BLaER1 treated with 17β-estradiol and CSF1 and Interleukin-3, amounts not matched to agents 10 nM and 100 nM (cell line): ENCODE measurements around the gene ITGAX.

Experiments
- H3K27ac ChIP-seq, 11 experiments: shearing (Covaris generic); formaldehyde crosslinking; 2 replicates each; pipeline ENCODE4 v1.8.1; 2022
- H3K27me3 ChIP-seq, 11 experiments: shearing (Covaris generic); formaldehyde crosslinking; 2 replicates each; pipeline ENCODE4 v1.8.1; 2022
- H3K36me3 ChIP-seq, 11 experiments: shearing (Covaris generic); formaldehyde crosslinking; 2 replicates each; pipeline ENCODE4 v1.8.1; 2022
- H3K4me1 ChIP-seq, 10 experiments: shearing (Covaris generic); formaldehyde crosslinking; 2 replicates each; pipeline ENCODE4 v1.8.1; 2022
- H3K4me2 ChIP-seq, 11 experiments: shearing (Covaris generic); formaldehyde crosslinking; 2 replicates each; pipeline ENCODE4 v1.8.1; 2022
- H3K4me3 ChIP-seq, 10 experiments: shearing (Covaris generic); formaldehyde crosslinking; 2 replicates each; pipeline ENCODE4 v1.8.1; 2022
- H3K9ac ChIP-seq, 11 experiments: shearing (Covaris generic); formaldehyde crosslinking; 2 replicates each; pipeline ENCODE4 v1.8.1; 2022
- H3K9me3 ChIP-seq, 11 experiments: shearing (Covaris generic); formaldehyde crosslinking; replicated peaks in 1 of 11; 2 replicates each; pipeline ENCODE4 v1.8.1; 2022
- H4K20me1 ChIP-seq, 11 experiments: shearing (Covaris generic); formaldehyde crosslinking; 2 replicates each; pipeline ENCODE4 v1.8.1; 2022
- Cebpa-rat ChIP-seq, 11 experiments: shearing (Covaris generic); IDR thresholded peaks; 2 replicates each; pipeline ENCODE4 v1.8.1; 2022

Gene ITGAX

GRCh38 chr16:31351246-31351941, 3.6 kb upstream of the ITGAX start:
- Histone ChIP-seq H3K4me3 (peak overlapping the region in 1 of 10 experiments; percentile 24; a peak in 1 of 20 replicates), H3K27ac (peak overlapping the region; percentile 62 to 97 (median 90); a peak in 21 of 22 replicates), H3K4me2 (peak overlapping the region; percentile 46 to 93 (median 74)), H3K27me3 (no peaks in the 10 kb centered on the region), H3K4me1 (peaks cover 37 to 99% (median 80%) of the 10 kb centered on the region in 10 experiments), H3K9me3 (peaks cover 0 to 10% (median 0%) of the 10 kb centered on the region in 11 experiments; a peak in 1 of 22 replicates), H3K36me3 (peaks cover 0 to 8% (median 0%) of the 10 kb centered on the region in 11 experiments; a peak in 3 of 22 replicates), H4K20me1 (no peaks in the 10 kb centered on the region; a peak in 1 of 22 replicates), H3K9ac (peak overlapping the region in 9 of 11 experiments; percentile 55 to 84 (median 73); a peak in 16 of 22 replicates)
- TF ChIP-seq Cebpa-rat (IDR thresholded peaks at IDR 0.05) = no peak

DNA sequence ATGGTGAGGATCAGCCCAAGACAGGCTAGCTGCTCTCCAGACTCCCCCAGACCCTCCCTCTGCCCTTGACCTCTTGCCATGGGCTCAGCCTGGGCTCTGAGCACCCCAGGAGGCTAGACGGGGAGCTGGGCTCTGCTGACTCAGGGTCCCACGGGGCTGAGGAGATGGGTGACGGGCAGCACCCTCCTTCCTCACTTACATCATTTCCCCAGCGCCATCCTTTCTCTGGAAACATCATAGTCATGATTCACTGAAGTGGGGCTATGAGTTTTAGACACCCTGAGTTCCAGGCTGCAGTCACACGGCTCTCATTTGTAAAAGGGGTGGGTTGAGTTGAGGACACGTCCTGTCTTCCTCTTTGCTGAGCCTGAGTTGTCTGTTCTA, 3.0 kb upstream of the ITGAX start:
- Histone ChIP-seq H3K9ac (peak overlapping the region in 10 of 11 experiments; percentile 42 to 84 (median 71); a peak in 18 of 22 replicates), H3K4me3 (peak overlapping the region in 1 of 10 experiments; percentile 24; a peak in 1 of 20 replicates), H4K20me1 (peaks cover 0 to 4% (median 0%) of the 10 kb centered on the region in 11 experiments; a peak in 3 of 22 replicates), H3K4me2 (peak overlapping the region; percentile 46 to 93 (median 74)), H3K9me3 (peaks cover 0 to 6% (median 0%) of the 10 kb centered on the region in 11 experiments; a peak in 1 of 22 replicates), H3K27ac (peak overlapping the region; percentile 62 to 97 (median 90)), H3K36me3 (peaks cover 0 to 13% (median 0%) of the 10 kb centered on the region in 11 experiments; a peak in 5 of 22 replicates), H3K4me1 (peaks cover 37 to 99% (median 83%) of the 10 kb centered on the region in 10 experiments), H3K27me3 (no peaks in the 10 kb centered on the region)
- no peak for TF ChIP-seq Cebpa-rat (IDR thresholded peaks at IDR 0.05)

DNA sequence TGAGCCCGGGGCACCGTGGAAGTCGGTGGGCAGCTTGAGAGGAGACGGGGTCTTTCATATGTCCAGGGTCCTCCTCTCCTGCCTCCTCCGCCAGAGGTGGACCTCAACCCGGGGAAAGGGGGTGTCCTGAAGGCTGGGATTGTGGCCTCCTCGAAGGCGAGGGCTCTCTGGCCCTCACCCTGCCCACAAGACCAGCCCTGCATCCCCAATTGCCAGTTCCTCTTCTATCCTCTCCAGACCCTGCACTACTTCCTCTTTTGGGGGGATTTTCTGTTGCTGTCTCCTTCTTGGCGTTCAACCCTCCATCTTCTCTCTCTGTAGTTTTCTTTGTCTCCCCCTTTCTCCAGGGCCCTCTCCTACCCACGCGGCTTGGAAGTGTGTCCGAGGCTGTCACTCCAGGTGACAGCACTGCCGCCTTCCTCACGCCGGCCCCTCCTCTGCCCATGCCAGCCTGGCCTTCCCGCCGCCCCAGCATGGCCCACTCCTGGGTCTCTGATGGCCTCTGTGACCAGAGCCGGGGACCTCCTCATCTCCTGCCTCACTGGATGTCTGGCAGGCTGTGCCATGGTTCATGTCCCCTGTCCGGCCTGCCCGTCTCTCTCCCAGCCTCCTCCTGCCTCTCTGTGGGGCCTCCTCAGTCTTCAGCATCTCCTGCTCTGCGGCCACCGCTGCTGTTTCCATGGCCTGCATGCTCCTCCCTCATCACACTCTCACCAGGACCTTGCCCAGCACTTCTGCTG, 2.4 kb upstream of the ITGAX start:
- no peak for TF ChIP-seq Cebpa-rat (IDR thresholded peaks at IDR 0.05)
- H3K27me3 ChIP-seq = no peaks in the 10 kb centered on the region
- no peak overlapping the region; a peak in 1 of 20 replicates for H3K4me3 ChIP-seq
- H3K4me2 ChIP-seq = peak overlapping the region; percentile 46 to 93 (median 74)
- H3K36me3 ChIP-seq = peaks cover 0 to 20% (median 0%) of the 10 kb centered on the region in 11 experiments; a peak in 6 of 22 replicates
- H3K27ac ChIP-seq = peak overlapping the region; percentile 62 to 97 (median 90)
- H3K9me3 ChIP-seq = no peaks in the 10 kb centered on the region
- H3K9ac ChIP-seq = peak overlapping the region; percentile 35 to 84 (median 69); a peak in 19 of 22 replicates
- peaks cover 0 to 10% (median 0%) of the 10 kb centered on the region in 11 experiments; a peak in 3 of 22 replicates for H4K20me1 ChIP-seq
- H3K4me1 ChIP-seq = peaks cover 42 to 99% (median 86%) of the 10 kb centered on the region in 10 experiments

- Histone ChIP-seq H3K9me3 (no peaks in the 10 kb centered on the region), H3K4me1 (peaks cover 40 to 100% (median 84%) of the 10 kb centered on the region in 10 experiments), H4K20me1 (peaks cover 0 to 18% (median 0%) of the 10 kb centered on the region in 11 experiments; a peak in 5 of 22 replicates), H3K9ac (peak overlapping the region in 7 of 11 experiments; percentile 41 to 83 (median 74); a peak in 14 of 22 replicates), H3K4me2 (peak overlapping the region in 10 of 11 experiments; percentile 33 to 99 (median 84); a peak in 18 of 22 replicates), H3K27me3 (no peaks in the 10 kb centered on the region), H3K27ac (peak overlapping the region in 10 of 11 experiments; percentile 20 to 96 (median 66); a peak in 15 of 22 replicates), H3K36me3 (peaks cover 0 to 48% (median 0%) of the 10 kb centered on the region in 11 experiments; a peak in 6 of 22 replicates), H3K4me3 (peak overlapping the region in 5 of 10 experiments; percentile 52 to 72 (median 71); a peak in 10 of 20 replicates)
- no peak for TF ChIP-seq Cebpa-rat (IDR thresholded peaks at IDR 0.05)
These were observed 590 bp downstream of the ITGAX start for GRCh38 chr16:31355431-31356100.

GRCh38 chr16:31356566-31357323, 1.8 kb downstream of the ITGAX start:
- Histone ChIP-seq H3K27me3 (no peaks in the 10 kb centered on the region), H3K9ac (peak overlapping the region in 7 of 11 experiments; percentile 10 to 83 (median 74); a peak in 10 of 22 replicates), H3K4me1 (peaks cover 38 to 100% (median 82%) of the 10 kb centered on the region in 10 experiments), H3K36me3 (peaks cover 0 to 60% (median 0%) of the 10 kb centered on the region in 11 experiments; a peak in 6 of 22 replicates), H3K9me3 (no peaks in the 10 kb centered on the region), H3K4me3 (peak overlapping the region in 4 of 10 experiments; percentile 69 to 72 (median 72); a peak in 8 of 20 replicates), H3K4me2 (peak overlapping the region in 6 of 11 experiments; percentile 38 to 99 (median 90); a peak in 13 of 22 replicates), H4K20me1 (peaks cover 0 to 30% (median 0%) of the 10 kb centered on the region in 11 experiments; a peak in 5 of 22 replicates), H3K27ac (peak overlapping the region in 8 of 11 experiments; percentile 5 to 96 (median 54); a peak in 12 of 22 replicates)
- TF ChIP-seq Cebpa-rat (IDR thresholded peaks at IDR 0.05) = no peak

GRCh38 chr16:31357324-31358109, 2.5 kb downstream of the ITGAX start:
- Histone ChIP-seq H3K4me2 (peak overlapping the region in 10 of 11 experiments; percentile 16 to 99 (median 64); a peak in 17 of 22 replicates), H3K36me3 (peaks cover 0 to 62% (median 0%) of the 10 kb centered on the region in 11 experiments; a peak in 6 of 22 replicates), H3K4me1 (peaks cover 30 to 94% (median 74%) of the 10 kb centered on the region in 10 experiments), H3K9me3 (no peaks in the 10 kb centered on the region), H3K9ac (peak overlapping the region in 10 of 11 experiments; percentile 20 to 83 (median 53); a peak in 13 of 22 replicates), H3K27ac (peak overlapping the region in 8 of 11 experiments; percentile 4 to 96 (median 66); a peak in 16 of 22 replicates), H4K20me1 (peaks cover 0 to 32% (median 0%) of the 10 kb centered on the region in 11 experiments; a peak in 5 of 22 replicates), H3K4me3 (peak overlapping the region in 4 of 10 experiments; percentile 69 to 72 (median 72); a peak in 8 of 20 replicates), H3K27me3 (no peaks in the 10 kb centered on the region)
- no peak for TF ChIP-seq Cebpa-rat (IDR thresholded peaks at IDR 0.05)
